Measurements from ENCODE around the gene RAB4B.
"Not testable (repeated sequence)": the region's sequence is repeated elsewhere in the genome, so short reads cannot be mapped to it uniquely, and the experiment has no call there.

Gene RAB4B

DNA sequence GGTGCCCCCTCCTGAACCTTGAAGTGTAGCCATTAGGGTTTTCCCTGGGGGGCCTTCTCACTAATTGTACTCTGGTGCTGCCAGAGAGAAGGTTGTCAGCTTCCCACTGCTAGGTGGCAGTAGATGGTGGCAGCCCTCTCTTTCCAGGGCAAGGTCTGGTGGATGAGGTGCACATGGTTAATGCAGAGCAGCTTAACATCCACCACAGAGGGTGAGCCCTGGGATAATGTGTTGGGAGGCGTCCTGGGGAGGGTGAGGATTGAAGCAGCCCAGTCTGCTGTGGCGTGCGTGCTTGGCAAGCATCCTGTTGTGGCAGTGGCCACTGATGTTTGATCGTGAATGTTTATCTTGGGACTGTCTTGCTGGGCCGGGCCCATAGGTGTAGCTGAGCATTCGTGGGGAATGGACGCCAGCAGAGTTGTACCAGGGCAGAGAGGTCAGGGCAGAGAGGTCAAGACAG lies 26.8 kb downstream of the RAB4B start:
- DNase-seq, result no peak

DNA sequence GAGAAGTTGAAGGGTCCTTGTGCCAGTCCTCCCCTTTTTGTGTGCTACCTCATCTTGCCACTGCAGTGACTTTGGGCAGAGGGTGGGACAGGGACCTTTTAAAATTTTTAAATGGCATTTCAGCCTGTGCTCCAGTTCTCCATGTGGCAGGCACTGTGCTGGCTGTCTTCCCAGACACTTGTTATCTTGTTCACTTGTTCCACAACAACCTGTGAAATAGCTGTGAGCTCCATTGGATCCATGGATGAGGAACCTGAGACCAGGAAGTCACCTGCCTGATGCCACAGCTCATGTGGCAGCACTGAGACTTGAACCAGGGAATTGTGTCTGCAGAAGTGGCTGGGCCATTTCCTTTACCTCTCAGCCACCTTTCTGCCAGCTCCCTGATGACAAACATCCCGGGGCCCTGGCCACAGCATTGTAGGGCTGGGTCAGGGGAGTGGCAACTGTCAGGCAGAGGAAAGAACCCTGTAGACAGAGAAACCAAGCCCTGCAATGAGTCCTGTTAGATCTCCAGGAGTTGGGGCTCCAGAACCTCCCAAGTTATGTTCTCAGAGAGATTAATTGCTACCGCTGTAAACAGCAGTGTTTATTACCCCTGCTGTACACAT lies 27.3 kb downstream of the RAB4B start:
- peak; percentile 35 for DNase-seq

DNA sequence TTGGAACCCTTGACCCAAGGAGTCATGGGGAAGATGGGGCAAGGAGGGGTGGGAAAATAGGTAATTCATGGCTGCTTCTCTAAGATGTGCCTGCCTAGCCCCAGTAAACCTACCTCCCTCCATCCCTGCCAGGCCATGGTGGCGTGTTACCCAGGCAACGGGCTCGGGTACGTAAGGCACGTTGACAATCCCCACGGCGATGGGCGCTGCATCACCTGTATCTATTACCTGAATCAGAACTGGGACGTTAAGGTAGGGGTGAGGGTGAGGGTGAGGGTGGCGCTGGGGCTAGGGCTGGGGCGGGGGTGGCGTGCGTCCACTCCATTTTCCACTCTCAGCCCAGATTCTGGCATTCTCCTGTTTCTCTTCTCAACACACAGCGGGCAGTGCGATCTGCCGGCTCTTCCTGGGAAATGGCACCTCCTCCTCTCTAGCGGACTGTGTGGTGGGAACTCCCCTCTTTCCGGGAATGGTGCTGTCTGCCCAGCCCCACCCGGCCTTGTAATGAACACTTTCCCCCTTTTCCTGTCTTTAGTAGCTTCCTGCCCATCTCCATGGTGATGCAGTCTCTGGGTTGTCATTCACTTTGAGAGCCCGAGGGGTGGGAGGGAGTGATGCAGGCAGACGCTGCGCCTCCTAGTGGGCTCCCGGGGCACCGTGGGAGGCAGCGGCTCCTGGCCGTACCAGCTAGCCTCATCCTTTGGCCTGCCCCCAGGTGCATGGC lies 28.5 kb downstream of the RAB4B start:
- DNase-seq, result peak; percentile 74

DNA sequence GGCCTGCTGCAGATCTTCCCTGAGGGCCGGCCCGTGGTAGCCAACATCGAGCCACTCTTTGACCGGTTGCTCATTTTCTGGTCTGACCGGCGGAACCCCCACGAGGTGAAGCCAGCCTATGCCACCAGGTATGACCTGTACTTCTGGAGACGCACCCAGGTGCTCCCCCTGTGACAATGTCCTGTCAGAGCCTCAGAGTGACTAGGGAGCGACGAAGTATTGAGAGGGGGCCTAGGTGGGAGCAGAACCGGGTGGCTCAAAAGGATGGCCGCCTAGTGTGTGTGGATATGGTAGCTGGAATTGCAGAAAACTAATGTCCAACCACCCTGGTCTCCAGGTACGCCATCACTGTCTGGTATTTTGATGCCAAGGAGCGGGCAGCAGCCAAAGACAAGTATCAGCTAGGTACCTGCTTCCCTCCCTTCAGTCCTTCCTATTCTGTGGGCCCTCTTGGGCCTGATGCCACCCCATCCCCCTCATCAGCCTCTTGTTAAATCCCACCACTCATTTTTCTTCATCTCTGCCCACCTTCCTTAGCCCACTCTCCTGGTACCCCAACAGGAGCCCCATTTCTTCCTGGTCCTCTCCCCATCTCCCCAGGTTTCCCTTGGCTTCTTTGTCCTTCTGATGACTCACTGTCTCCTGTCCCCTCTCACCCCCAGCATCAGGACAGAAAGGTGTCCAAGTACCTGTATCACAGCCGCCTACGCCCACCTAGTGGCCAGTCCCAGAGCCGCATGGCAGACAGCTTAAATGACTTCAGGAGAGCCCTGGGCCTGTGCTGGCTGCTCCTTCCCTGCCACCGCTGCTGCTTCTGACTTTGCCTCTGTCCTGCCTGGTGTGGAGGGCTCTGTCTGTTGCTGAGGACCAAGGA lies 29.3 kb downstream of the RAB4B start:
- no peak for DNase-seq

DNA sequence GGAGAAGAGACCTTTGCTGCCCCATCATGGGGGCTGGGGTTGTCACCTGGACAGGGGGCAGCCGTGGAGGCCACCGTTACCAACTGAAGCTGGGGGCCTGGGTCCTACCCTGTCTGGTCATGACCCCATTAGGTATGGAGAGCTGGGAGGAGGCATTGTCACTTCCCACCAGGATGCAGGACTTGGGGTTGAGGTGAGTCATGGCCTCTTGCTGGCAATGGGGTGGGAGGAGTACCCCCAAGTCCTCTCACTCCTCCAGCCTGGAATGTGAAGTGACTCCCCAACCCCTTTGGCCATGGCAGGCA lies 29.9 kb downstream of the RAB4B start:
- DNase-seq, result no peak

DNA sequence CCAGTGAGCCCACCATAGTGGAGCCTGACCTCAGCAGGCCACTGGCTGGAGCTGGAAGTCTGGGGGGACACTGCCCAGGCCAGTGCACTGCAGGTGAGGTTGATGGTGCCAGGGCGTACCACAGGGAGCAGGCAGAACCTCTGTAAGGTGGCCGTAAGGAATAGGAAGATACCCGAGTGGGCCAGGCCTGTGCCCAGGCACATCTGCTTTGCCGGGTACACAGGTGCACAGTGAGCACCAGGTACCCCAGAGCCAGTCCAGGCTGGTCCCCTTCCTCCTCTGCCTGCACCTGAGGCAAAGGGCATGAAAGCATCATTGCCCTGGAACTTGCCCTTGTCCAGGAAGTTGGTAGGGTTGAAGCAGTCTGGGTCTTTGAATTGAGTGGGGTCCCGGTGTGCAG lies 30.4 kb downstream of the RAB4B start:
- no peak for DNase-seq

DNA sequence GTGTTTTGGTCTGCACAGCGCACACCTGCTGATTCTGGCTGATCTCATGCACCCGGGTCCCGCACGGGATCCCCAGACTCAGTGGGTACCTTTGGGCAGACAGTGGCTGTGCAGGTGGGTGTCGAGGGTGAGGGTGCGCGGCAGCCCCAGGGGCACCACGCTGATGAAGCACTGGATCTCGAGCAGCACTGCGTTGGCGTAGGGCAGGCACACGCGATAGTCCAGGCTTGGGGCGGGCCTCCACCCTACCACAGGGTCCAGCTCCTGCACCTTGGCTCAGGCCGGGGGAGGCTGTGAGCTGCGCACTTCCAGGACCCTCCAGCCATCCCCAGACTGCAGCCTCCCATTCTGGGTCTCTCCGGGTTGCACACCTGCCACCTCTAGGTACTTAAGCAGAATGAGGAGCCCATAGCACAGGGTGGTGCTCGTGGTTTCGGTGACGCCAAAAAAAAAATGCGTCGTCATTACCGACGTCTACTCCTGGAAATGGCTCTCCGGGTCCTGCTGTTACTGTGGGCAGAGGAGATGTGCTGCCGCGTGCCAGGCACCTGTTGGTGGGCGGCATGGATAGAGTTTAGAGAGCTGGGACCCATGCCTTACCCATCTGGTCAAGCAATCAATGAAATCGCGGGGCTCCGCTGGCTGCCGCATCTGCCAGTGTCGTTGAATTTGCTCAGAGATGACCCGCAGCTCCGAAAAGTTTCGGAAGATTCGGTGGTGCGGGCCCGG lies 31.5 kb downstream of the RAB4B start:
- no peak for DNase-seq

DNA sequence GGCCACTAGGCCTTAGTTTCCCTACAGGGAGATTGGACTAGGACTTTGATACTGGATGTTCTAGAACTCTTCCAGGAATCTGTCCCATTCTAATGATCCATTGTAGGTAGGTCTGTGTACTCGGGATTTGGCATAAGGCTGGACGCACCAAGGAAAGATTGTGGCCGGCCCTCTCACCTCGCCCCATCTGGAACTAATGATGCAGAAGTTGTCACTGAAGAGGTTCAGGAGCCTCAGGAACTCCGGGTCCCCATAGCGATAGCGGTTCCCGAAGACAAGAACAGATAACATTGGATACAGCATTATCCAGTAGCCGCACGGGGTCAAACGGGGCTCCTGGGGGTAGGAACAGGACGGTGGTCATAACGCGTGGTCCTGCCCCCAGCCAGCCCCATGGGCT lies 32.1 kb downstream of the RAB4B start:
- DNase-seq, result no peak

DNA sequence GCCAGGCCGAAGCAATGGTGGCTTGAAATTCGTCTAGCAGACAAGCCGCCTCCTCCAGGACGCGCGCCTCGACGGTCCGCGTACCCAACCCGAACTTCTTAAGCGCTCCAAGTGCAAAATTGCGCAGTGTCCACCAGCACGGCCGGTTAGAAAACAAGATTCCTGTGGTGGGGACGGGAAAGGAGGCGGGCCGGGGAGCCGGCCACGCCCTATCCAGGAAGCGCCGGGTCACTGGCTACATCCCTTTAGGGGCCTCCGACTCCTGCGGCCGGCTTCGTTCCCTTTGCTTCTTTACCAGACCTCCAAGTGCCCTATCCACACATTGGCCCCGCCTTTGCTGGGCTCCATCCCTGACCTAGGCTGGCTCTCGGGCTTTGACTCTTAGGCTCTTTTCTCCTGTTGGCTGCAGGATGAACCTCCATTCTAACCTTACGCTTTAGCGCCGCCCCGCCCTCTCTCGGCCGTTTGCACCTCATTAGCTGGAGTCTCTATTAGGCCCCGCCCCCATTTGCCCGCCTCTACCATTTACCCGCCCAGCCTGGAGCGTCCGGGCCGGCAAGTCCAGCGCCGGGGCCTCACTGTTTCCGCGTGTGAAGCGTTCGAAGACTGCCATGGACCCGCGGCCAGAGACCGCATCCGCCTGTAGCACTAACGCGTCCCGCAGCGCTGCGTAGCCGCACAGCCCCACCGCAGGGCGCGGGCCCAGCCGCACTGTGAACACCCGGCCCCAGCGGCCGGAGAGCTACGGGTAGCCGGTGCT lies 32.8 kb downstream of the RAB4B start:
- DNase-seq, result peak; percentile 79

DNA sequence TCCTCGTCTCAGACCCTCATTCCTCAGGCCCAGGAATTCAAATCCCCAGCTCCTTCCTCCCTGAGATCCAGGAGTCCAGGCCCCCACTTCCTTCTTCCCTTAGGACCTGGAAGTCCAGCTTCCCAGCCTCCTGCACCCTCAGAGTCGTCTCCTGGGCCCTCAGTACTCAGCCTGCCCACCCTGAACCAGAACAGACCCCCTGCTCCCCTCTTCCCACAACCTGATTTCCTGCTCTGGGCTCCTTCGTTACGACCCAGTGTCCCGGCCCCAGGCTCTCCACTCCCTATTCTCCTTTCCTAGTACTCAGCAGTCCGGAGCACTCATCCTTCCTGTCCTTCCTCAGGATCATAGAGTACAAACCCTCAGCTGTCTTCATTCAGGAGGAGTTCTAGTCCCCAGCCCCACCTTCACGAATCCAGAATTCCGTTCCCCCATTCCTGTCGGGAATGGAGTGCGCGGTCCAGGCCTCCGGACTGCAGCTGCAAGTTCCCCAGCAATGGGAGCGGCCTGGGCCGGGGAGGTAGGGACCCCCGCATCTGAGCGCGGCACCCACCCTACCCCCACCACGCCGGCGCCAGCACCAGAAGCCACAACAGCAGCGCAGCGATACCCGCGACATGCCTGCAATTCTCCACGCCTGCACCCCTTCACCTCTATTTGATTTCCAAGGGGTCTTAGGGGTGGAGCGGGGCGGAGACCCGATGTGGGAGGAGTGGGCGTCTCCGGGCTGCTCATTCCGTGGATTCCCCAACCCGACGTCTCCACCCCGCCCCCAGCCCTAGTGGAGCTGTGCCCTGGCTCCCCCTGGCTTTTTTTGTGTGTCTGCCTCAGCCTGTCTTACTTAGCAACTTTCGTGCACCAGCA lies 33.7 kb downstream of the RAB4B start:
- DNase-seq, result no peak

DNA sequence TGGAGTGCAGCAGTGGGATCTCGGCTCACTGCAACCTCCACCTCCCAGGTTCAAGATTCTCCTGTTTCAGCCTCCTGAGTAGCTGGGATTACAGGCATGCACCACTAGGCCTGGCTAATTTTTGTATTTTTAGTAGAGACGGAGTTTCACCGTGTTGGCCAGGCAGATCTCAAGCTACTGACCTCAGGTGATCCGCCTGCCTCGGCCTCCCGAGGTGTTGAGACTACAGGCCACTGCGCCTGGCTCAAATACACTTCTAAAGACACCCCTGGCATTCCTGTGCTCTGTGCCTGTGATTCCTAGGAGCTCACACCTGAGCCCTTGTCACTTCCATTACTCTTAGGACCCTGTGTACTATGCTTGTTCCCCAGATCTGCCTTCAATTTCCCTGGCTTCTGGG lies 34.5 kb downstream of the RAB4B start:
- not testable (repeated sequence) for DNase-seq

DNA sequence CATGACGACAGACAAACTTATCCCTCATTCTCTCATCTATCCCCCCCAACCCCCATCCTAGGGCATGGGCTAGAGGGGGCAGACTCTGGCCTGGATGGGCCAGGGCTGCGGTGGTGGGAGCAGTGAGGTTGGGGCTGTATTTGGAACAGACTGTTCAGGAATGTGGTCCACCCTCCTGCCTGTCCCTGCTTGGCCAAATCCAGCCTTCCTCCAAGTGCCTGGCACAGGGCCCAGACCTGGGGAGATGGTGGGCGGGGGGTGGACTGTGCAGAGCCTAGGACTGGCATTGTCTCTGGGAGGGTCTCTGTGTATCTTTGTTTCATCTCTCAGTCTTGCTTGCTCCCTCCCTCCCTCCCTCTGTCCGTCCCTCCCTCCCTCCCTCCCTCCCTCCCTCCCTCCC lies 35.1 kb downstream of the RAB4B start:
- no peak for DNase-seq

DNA sequence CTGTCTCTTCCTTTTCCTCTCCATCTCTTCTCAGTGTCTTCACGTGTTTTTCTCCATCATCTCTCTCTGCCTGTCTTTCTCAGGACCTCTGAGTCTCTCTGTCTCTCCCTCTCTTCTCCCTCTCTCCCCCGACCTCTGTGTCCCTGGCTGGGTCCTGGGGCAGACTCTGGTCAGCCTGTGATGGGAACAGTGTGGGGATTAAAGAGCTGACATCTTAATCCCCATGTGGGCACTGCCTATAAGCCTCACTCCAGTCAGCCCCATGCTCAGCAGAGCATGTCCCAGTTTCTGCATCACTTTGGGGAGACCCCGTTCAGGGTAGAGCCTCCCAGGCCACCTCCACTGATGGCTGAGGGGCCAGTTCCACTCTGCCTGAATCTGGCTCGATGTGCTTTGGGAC lies 37.2 kb downstream of the RAB4B start:
- no peak for DNase-seq

DNA sequence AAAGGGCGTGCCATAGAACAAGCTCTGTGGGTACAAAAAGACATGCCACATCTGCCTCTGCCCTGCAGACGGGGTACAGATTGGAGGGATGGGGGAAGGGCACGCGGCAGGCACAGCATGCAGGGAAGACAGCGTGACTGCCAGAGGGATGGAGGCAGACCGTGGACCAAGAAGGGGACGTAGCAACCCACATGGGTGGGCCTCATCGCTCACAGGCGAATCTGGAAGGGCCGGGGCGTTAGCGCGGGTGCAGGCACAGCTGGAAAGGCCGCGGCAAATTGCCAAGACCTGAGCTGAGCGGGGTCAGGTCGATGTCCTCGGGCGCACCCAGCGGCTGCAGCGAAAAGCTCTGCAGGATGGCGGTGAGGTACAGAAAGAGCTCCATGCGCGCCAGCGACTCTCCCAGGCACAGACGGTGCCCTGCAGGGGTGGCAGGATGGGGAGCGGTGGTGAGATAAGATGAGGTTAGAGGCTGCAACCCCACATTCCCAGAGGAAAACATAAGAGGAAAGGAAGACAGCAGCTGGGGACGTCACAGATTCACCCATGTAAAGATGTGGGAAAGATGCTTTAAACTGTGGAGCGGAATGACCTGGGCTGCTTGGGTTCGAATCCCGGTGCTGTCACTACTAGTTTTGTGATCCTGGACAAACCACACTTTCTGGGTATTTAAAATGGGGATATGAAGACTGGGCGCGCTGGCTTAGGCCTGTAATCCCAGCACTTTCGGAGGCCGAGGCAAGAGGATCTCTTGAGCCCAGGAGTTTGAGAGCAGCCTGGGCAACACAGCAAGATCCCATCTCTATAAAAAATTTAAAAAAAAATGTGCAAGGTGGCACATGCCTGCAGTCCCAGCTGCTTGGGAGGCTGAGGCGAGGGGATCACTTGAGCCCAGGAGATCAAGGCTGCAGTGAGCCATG lies 40.7 kb downstream of the RAB4B start:
- DNase-seq, result peak; percentile 71

DNA sequence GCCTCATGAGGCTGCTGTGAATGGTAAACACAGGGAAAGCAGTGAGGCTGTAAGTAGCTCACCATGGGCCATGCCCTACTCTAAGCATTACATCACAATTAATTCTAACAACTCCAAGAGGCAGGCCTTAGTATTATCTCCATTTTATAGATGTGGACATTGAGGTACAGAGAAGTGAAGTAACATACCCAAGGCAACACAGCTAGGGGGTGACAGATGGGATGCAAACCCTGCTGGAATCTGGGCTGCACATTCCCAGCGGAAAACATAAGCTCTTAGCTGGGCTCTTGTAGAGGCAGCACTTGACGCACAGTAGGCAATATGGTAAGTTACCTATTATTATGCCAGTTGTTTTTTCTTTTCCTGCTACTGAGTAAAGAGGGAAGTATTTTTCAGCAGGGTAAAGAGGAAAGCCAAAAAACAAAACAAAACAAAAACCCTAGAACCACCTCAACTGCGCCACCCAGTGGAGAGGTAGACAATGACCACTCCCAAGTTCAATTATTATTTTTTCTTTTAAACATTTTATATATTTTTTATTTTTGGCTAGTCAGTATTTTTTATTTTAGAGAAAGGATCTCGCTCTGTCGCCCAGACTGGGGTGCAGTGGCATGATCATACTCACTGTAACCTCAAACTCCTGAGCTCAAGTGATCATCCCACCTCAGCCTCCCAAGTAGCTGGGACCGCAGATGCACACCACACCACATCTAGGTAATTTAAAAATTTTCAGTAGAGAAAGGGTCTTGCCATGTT lies 41.6 kb downstream of the RAB4B start:
- peak; percentile 71 for DNase-seq

DNA sequence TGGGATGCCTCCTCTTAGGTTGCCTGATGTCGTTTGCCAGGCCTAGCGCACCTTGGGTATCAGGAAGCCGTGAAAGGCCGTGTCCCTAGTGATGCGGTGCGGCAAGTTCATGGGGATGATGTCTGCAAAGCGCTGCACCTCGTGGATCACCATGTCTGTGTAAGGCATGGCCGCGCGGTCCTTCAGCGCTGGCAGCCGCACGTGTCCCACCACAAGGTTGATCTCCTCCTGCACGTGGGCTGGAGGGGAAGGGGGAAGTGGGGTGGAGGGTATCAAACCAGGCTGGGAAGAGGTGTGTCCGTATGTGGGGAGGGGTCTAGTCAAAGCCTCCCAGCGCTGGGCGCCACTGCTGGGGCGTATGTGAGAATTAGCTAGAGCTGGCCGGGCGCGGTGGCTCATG lies 44.1 kb downstream of the RAB4B start:
- no peak for DNase-seq

DNA sequence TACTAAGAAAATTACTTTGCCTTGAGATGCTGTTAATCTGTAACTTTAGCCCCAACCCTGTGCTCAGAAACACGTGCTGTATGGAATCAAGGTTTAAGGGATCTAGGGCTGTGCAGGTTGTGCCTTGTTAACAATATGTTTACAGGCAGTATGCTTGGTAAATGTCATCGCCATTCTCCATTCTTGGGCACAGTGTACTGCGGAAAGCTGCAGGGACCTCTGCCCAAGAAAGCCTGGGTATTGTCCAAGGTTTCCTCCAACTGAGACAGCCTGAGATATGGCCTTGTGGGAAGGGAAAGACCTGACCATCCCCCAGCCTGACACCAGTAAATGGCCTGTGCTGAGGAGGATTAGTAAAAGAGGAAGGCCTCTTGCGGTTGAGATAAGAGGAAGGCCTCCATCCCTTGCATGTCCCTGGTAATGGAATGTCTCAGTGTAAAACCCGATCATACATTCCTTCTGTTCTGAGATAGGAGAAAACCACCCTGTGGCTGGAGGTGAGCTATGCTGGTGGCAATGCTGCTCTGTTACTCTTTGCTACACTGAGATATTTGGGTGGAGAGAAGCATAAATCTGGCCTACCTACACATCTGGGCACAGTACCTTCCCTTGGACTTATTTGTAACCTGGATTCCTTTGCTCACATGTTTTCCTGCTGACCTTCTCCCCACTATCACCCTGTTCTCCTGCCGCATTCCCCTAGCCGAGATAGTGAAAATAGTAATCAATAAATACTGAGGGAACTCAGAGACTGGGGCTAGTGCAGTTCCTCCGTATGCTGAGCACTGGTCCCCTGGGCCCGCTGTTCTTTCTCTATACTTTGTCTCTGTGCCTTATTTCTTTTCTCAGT lies 44.9 kb downstream of the RAB4B start:
- peak; percentile 93 for DNase-seq

DNA sequence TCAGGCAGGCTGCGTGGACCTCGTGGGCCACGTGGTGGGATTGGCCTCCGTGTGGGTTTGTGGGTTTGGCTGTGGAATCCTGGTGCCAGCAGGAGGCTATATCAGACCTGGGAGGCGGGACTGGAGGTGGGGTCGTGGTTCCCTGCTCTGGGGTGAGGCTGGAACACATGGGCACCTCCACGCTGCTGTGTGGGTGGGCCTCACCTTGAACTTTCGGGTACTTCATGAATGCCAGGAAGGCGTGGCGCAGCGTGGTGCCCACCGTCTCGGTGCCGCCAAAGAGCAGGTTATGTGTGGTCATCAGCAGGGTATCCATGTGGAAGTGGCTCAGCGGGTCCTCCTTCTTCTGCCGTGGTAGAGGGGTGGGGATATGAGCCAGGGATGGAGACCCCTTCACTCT lies 46.9 kb downstream of the RAB4B start:
- not testable (repeated sequence) for DNase-seq

All from hematopoietic multipotent progenitor cell treated with erythropoietin and hydrocortisone succinate and interleukin-3 and kit ligand, for 8 days (in vitro differentiated cells).